Caki2 (cell line): ENCODE results near the gene DCTN2. TPM values are rescaled to one million over a fixed set of nuclear protein-coding genes. Genes with fewer than 3 reads are reported as not detected.

Source experiments
- DNase-seq: peaks from one replicate; pipeline ENCODE4 v3.0.0-alpha.2; 2015; ENCODE audit warnings: low read depth
- in situ Hi-C: cut with HindIII; loops from 2 replicates; pipeline ENCODE4 v1.10.0; 2016; ENCODE audit warnings: low sequenced_read_pairs, low pct_unique_long_range_greater_than_20kb, mixed read lengths
- total RNA-seq: library from RNA; depleted of rRNA; stranded (reverse); fragments of >200 nt; shearing (Covaris generic); gene quantifications from 2 replicates; pipeline ENCODE4 v1.2.3, GENCODE V29; 2014; ENCODE audit warnings: low replicate concordance

Gene DCTN2
- total RNA-seq, 1 experiment from 2014 or later: 358 TPM

DNA sequence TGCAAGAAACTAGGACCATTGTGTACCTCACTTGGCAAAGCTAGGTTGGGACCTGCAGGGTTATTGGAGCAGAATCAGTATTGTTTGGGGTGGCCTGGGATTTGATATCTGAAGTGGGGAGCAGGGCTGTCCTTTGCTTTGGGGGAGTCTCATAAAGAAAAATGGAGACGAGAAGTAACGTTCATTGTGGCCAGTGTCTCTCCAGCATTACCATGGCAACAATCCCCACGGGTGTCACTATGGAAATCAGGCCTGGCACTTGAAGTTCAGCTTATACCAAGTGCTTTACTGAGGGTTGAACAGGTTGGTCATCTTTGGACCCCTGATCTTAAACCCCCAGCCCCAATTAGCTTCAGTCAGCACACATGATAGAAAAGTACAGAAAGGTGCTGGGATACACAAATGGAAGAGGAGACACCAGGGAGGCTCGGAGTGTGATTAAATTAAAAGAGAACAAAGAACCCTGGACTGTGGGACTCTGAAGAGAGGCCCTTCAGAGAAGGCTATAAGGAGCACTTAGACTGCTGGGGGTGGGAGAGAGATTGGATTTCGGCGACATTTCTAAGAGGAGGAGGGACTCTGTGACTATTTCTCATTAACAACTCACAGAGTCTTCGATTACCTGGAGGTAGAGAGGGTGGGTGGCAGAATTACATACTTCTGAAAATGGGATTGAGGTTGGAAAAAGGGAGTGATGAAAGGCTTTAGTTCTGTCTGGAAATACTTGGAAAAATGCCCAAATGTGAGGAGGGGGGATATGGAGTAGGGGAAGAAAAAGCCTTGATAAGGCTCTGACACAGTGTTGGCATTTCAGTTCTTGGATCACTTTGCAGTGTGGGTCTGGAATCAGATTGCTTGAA, 6.6 kb upstream of the DCTN2 start:
- DNase-seq: no peak
- in situ Hi-C loops: no loop called here

DNA sequence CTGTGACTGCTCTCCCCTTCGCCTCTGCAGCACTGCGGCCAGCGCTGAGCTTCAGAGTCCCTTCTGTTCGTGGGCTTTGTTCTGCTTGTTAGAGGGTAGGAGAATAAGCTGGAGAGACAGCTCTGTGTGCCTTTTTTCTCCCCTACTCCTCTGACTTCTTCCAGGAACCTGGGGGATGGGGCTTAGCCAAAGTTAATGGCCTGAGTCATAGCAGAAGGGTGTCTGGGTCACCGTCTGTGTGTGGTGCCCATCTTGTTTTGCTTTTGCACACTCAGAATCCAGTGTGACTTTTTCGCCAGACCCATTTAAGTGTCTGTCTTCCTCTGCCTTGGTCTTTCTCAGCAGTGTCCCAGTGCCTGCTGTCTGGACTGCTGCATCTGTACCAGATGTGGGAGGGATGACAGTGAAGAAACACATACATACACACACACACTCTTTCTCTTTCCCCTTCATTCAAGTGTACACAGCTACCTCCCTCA, 5.9 kb upstream of the DCTN2 start:
- in situ Hi-C loops: no loop called here
- DNase-seq: no peak

GRCh38 chr12:57552306-57552651, 5.3 kb upstream of the DCTN2 start:
- no peak for DNase-seq
- in situ Hi-C loops: no loop called here

- in situ Hi-C loops: no loop called here
- no peak for DNase-seq
Measured at GRCh38 chr12:57551637-57552305, 4.8 kb upstream of the DCTN2 start.

DNA sequence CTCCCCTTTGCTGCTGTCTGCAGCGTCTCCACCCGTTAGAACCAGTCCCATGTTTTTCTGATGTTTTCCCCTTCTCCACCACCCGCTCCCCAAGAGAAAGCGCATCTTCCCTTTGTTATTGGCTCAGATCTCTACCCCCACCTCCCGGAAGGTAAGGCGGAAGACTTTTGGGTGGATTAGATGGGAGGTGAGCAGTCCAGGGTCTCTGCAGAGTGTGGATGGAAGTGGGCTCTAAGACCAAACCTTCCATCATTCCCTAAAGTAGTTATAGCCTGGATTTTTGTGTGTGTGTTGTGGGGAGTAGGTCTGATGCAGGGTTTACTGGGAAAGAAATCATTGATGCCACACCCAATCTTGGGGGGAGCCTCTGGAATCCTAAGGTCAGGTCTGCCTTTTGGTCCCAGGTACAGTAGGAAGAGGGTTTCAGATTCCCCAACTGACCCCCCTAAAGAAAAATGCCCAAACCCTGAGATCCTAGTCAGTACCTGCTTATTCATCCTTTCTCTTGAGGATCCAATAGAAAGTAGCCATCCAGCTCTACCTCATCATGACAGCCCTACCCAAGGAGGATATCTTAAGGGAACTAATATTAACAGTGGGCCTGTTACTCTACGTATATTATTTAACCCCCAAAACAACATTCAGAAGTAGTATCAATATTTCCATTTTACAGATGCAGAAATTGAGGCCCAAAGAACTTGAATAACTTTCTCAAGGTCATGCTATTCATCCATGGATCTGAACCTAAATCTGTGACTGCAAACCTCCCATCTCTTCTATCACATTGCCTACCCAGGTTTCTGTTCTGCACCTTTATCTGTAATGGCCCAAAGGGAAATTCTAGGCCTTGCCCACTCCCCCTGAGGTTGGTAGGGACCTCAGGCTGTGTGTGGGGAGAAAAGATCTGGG, 3.9 kb upstream of the DCTN2 start:
- DNase-seq: no peak
- in situ Hi-C loops: no loop called here

DNA sequence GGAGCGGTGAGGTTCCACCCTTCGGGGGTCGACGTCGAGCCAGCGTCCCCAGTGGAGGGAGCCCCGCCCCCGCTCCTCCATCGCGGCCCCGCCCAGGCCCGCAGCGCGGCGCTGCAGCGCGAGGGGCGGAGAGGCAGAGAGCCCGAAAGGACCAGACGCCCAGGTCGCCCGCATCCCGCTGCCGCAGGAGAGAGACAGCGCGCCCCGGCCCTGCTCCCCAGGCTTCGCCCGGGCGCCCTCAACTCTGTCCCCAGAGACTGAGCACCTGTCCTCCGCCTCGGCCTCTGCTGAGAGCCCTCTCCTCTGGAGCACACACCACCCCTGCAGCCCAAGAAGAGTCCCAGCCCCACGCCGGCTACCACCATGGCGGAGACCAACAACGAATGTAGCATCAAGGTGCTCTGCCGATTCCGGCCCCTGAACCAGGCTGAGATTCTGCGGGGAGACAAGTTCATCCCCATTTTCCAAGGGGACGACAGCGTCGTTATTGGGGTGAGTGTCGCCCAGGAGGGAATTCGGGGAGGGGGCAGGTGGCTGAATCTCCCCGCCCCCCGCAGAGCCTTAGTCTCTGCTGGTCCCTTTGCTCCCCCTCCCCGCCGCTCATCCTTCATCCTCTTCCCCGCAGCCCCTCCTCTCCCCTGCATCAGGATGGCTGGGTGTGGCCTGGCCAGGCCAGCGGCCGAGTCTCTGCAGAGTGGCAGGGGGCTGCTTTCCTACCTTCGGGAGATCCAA, 3.1 kb upstream of the DCTN2 start, which contains the start of gene KIF5A:
TSS of gene KIF5A (plus strand) at position 136 of the 732 bp plus-strand sequence. CDS start at position 364, 228 bp downstream.
- no peak for DNase-seq
- in situ Hi-C loops: no loop called here

- in situ Hi-C loops: no loop called here
- no peak for DNase-seq
Measured at GRCh38 chr12:57549203-57549908, 2.4 kb upstream of the DCTN2 start.

GRCh38 chr12:57548488-57548887, 1.5 kb upstream of the DCTN2 start:
- in situ Hi-C loops: no loop called here
- DNase-seq: no peak

GRCh38 chr12:57548013-57548315, 972 bp upstream of the DCTN2 start:
- in situ Hi-C loops: no loop called here
- DNase-seq: no peak

- no peak for DNase-seq
- in situ Hi-C loops: no loop called here
Measured at GRCh38 chr12:57547288-57548012, 458 bp upstream of the DCTN2 start.

- DNase-seq: peak; percentile 10
- in situ Hi-C loops: no loop called here
Measured at GRCh38 chr12:57545809-57546437, 1.1 kb downstream of the DCTN2 start.

GRCh38 chr12:57543581-57543980, 3.4 kb downstream of the DCTN2 start:
- no peak for DNase-seq
- in situ Hi-C loops: no loop called here

GRCh38 chr12:57541717-57542116, 5.3 kb downstream of the DCTN2 start:
- in situ Hi-C loops: no loop called here
- no peak for DNase-seq

GRCh38 chr12:57541001-57541400, 6.0 kb downstream of the DCTN2 start:
- no peak for DNase-seq

DNA sequence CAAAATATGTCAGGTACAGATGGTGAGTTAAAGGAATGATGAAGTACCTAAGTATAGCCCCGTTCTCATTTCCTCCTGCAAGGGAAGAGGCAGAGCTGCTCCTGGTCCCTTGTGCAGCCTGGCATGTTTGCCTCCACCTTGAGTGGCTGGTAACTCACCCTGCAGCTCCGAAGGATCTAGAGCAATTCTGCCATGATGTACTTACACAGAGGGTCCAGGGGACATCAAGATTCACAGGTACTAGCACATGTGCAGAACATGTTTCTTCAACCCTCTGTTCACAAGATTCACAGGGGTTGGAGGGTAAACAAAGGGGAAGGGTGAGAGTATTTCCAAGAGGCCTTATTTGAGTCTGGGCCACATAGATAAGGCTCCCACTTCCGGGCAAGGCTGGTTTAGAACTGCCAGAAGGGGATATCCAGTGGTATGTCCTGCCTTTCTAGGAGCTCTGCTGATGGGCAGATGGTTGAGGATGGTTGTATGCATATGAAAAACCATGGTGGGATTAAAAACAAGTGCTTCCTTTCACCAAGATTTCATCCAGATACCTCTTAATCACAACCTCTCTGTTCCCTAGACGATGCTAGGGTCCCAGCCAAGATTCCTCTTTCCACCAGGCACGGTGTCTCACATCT, 7.7 kb downstream of the DCTN2 start:
- in situ Hi-C loops: no loop called here
- DNase-seq: no peak

More at GRCh38 chr12:57541001-57541400, 6.0 kb downstream of the DCTN2 start:
- in situ Hi-C loops: no loop called here

GRCh38 chr12:57536597-57536942, 10.4 kb downstream of the DCTN2 start:
- in situ Hi-C loops: no loop called here
- DNase-seq: no peak
